ENCODE measurements around the gene ZNF805. TPM values are rescaled to one million over a fixed set of nuclear protein-coding genes. Genes with fewer than 3 reads are reported as not detected.

The ZNF805 gene
- total RNA-seq, 4 donors from 2014 or later: 11.1 to 21.3 (median 14.5) TPM

DNA sequence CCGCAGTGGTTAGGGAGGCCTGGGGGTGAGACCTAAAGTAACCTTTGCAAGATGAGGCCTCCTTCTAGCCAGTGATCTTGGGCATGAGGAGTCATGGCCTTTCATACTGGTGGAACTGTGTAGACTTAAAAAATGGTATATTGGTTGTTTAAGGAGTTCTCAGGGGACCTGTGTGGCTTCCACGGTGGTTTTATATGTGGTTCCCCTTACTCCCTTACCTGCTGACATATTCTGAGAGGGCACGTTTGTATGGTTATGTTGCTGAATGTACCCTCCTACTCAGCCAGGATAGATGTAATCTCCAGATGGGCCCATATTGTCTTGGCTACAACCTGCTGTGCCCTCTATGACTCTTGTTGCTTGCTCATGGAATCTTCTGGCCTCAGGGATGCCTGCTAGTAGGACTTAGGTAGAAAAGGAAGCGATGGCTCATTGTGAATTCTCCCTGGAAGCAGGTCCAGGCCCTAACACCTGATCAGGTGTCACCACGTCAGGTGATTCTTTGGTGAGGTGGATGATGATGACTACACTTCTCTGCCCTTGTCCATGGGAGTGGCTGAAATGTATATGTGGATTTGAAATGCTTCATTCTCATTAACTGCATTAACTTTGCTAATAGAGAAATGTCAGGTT is 41.7 kb downstream of the ZNF805 start:
- no peak for TF ChIP-seq POLR2A (IDR thresholded peaks at IDR 0.05)
- TF ChIP-seq, protein P1, sequence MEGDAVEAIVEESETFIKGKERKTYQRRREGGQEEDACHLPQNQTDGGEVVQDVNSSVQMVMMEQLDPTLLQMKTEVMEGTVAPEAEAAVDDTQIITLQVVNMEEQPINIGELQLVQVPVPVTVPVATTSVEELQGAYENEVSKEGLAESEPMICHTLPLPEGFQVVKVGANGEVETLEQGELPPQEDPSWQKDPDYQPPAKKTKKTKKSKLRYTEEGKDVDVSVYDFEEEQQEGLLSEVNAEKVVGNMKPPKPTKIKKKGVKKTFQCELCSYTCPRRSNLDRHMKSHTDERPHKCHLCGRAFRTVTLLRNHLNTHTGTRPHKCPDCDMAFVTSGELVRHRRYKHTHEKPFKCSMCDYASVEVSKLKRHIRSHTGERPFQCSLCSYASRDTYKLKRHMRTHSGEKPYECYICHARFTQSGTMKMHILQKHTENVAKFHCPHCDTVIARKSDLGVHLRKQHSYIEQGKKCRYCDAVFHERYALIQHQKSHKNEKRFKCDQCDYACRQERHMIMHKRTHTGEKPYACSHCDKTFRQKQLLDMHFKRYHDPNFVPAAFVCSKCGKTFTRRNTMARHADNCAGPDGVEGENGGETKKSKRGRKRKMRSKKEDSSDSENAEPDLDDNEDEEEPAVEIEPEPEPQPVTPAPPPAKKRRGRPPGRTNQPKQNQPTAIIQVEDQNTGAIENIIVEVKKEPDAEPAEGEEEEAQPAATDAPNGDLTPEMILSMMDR (IDR thresholded peaks at IDR 0.05): no peak
- no peak for TF ChIP-seq EP300 (IDR thresholded peaks at IDR 0.05; ENCODE audit: low read depth)
- no peak for TF ChIP-seq POLR2AphosphoS5 (IDR thresholded peaks at IDR 0.05)
- H3K27ac ChIP-seq: no peak overlapping the region
- H3K27me3 ChIP-seq: no peaks in the 10 kb centered on the region
- in situ Hi-C loops (cut with MboI; ENCODE audit: low pct_ligation_motif_present in 1 of 4, low pct_unique_long_range_greater_than_20kb in 1 of 4, low sequenced_read_pairs in 3 of 4): no loop called here
- no peak for DNase-seq
- peak overlapping the region in 1 of 4 donors; percentile 97 for H3K4me3 ChIP-seq
- 74% methylated on average over 5 of the region's 5 CpGs; no CpG with 5 or more reads in 1 of the 2 donors for WGBS, 2 donors (ENCODE audit: low coverage in 1 of 2)
- intact Hi-C loops (cut with DNase I; ENCODE audit: low total_unique reads): no loop called here
- H3K36me3 ChIP-seq: peaks cover 0 to 31% (median 15%) of the 10 kb centered on the region in 4 donors
- peaks cover 9 to 34% (median 15%) of the 10 kb centered on the region in 4 donors for H3K4me1 ChIP-seq
- H3K9me3 ChIP-seq: no peaks in the 10 kb centered on the region

DNA sequence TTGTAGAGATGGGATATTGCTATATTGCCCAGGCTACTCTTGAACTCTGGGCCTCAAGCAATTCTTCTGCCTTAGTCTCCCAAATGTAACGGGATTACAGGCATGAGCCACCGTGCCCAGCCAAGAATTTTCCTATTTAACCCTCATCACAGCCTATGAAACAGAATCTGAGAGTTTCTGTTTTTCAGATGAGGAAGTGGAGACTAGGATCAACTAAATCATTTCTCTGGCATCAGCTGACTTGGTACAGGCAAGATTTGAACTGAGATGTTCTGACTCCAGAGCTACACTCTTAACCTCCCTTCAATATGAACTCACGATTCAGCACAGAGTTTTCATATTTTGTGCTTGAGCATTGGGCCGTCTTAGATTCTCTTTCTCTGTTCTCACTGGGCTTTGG is 47.9 kb downstream of the ZNF805 start:
- 91 to 100% methylated on average over 2 to 4 of the region's 4 CpGs for WGBS, 2 donors (ENCODE audit: low coverage in 1 of 2)

DNA sequence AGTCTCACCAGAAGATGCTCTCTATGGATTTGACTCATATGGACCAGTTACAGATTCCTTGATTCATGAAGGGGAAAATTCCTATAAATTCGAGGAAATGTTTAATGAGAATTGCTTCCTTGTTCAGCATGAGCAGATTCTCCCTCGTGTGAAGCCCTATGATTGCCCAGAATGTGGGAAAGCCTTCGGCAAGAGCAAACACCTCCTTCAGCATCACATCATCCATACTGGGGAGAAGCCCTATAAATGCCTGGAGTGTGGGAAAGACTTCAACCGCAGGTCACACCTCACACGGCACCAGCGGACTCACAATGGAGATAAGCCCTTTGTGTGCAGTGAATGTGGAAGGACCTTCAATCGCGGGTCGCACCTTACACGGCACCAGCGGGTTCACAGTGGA is 50.5 kb downstream of the ZNF805 start:
- 97 to 100% methylated on average over 2 to 11 of the region's 11 CpGs for WGBS, 2 donors (ENCODE audit: low coverage in 1 of 2)
- Histone ChIP-seq H3K9me3 (peaks cover 48 to 66% of the 10 kb centered on the region in 2 donors), H3K4me3 (no peak overlapping the region), H3K27ac (no peak overlapping the region), H3K36me3 (peaks cover 5 to 100% (median 52%) of the 10 kb centered on the region in 4 donors), H3K4me1 (no peaks in the 10 kb centered on the region), H3K27me3 (no peaks in the 10 kb centered on the region)
- in situ Hi-C loops (cut with MboI; ENCODE audit: low pct_ligation_motif_present in 1 of 4, low pct_unique_long_range_greater_than_20kb in 1 of 4, low sequenced_read_pairs in 3 of 4) (no loop called here), intact Hi-C loops (cut with DNase I; ENCODE audit: low total_unique reads) (no loop called here)
- no peak for TF ChIP-seq POLR2A (IDR thresholded peaks at IDR 0.05)
- no peak for DNase-seq

More for the DNA sequence above, 47.9 kb downstream of the ZNF805 start:
- TF ChIP-seq EP300 (IDR thresholded peaks at IDR 0.05; ENCODE audit: low read depth): no peak
- no peak for DNase-seq
- H3K27me3 ChIP-seq: no peaks in the 10 kb centered on the region
- peaks cover 33 to 44% of the 10 kb centered on the region in 2 donors for H3K9me3 ChIP-seq
- no peak overlapping the region for H3K27ac ChIP-seq
- in situ Hi-C loops (cut with MboI; ENCODE audit: low pct_ligation_motif_present in 1 of 4, low pct_unique_long_range_greater_than_20kb in 1 of 4, low sequenced_read_pairs in 3 of 4): no loop called here
- intact Hi-C loops (cut with DNase I; ENCODE audit: low total_unique reads): no loop called here
- H3K36me3 ChIP-seq: peaks cover 5 to 94% (median 49%) of the 10 kb centered on the region in 4 donors
- no peak overlapping the region for H3K4me3 ChIP-seq
- peaks cover 0 to 6% (median 0%) of the 10 kb centered on the region in 4 donors for H3K4me1 ChIP-seq

DNA sequence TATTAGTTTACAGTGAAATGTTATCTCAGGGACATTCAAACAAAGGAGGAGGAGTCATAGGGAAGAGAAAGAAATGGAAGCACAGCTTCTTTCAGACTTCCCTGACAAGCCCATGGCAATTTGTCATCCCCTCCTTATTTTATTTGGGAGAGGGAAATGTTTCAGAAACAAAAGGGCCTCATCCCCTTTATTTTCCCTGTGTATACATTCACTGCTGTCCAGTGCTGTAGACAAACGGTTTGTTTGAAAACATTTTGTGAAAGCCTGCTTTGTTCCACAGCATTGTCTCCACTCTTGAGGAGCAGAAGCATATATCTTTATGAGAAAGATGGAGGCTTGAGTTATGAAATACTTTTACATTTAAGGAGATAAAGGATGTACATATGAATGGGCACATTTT is 52.1 kb downstream of the ZNF805 start:
- H3K4me1 ChIP-seq: no peaks in the 10 kb centered on the region
- no peak overlapping the region for H3K4me3 ChIP-seq
- TF ChIP-seq POLR2AphosphoS5 (IDR thresholded peaks at IDR 0.05) (no peak), POLR2A (IDR thresholded peaks at IDR 0.05) (no peak), EP300 (IDR thresholded peaks at IDR 0.05; ENCODE audit: low read depth) (no peak)
- TF ChIP-seq, protein P1 (IDR thresholded peaks at IDR 0.05): no peak
- H3K27ac ChIP-seq: no peak overlapping the region
- intact Hi-C loops (cut with DNase I; ENCODE audit: low total_unique reads) (no loop called here), in situ Hi-C loops (cut with MboI; ENCODE audit: low pct_ligation_motif_present in 1 of 4, low pct_unique_long_range_greater_than_20kb in 1 of 4, low sequenced_read_pairs in 3 of 4) (no loop called here)
- 82 to 90% methylated on average over 1 of the region's 1 CpG for WGBS, 2 donors (ENCODE audit: low coverage in 1 of 2)
- H3K9me3 ChIP-seq: peaks cover 48 to 64% of the 10 kb centered on the region in 2 donors
- no peak for DNase-seq
- no peaks in the 10 kb centered on the region for H3K27me3 ChIP-seq
- H3K36me3 ChIP-seq: peaks cover 5 to 95% (median 44%) of the 10 kb centered on the region in 4 donors

DNA sequence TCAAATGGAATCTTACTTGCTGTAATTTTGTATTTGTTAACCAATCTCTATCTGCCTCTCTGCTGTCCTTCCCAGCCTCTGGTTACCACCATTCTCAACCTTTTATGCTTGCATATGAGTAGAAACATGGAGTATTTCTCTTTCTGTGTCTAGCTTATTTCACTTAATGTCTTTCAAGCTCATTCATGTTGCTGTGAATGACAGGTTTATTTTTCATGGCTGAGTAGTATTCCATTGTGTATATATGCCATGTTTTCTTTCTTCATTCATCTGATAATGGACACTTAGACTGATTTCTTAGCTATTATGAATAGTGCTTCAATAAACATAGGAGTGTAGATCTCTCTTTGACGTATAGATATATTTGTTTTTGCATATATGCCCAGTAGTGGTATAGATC is 53.3 kb downstream of the ZNF805 start:
- DNase-seq: no peak
- intact Hi-C loops (cut with DNase I; ENCODE audit: low total_unique reads) (no loop called here), in situ Hi-C loops (cut with MboI; ENCODE audit: low pct_ligation_motif_present in 1 of 4, low pct_unique_long_range_greater_than_20kb in 1 of 4, low sequenced_read_pairs in 3 of 4) (no loop called here)
- no peaks in the 10 kb centered on the region for H3K27me3 ChIP-seq
- H3K27ac ChIP-seq: no peak overlapping the region
- peaks cover 5 to 95% (median 38%) of the 10 kb centered on the region in 4 donors for H3K36me3 ChIP-seq
- peaks cover 48 to 59% of the 10 kb centered on the region in 2 donors for H3K9me3 ChIP-seq
- no peaks in the 10 kb centered on the region for H3K4me1 ChIP-seq
- 98 to 100% methylated on average over 1 of the region's 1 CpG for WGBS, 2 donors (ENCODE audit: low coverage in 1 of 2)
- no peak for TF ChIP-seq EP300 (IDR thresholded peaks at IDR 0.05; ENCODE audit: low read depth)
- TF ChIP-seq POLR2A (IDR thresholded peaks at IDR 0.05): no peak
- TF ChIP-seq, protein P1 (IDR thresholded peaks at IDR 0.05): no peak
- TF ChIP-seq POLR2AphosphoS5 (IDR thresholded peaks at IDR 0.05): no peak
- H3K4me3 ChIP-seq: no peak overlapping the region

All from transverse colon (tissue), 4 donors.